GM19035 (cell line): ENCODE measurements around the gene NLE1.
"Not testable (repeated sequence)": the region's sequence is repeated elsewhere in the genome, so short reads cannot be mapped to it uniquely, and the experiment has no call there.

Experiments used
- ATAC-seq: cut with Tn5 transposase; IDR thresholded peaks from one replicate; pipeline ENCODE4 v1.9.1; 2021; ENCODE audit not compliant: unreplicated experiment

The NLE1 gene

GRCh38 chr17:35163886-35164285 is 21.8 kb upstream of the NLE1 start:
- no peak for ATAC-seq

GRCh38 chr17:35162755-35163154 is 20.7 kb upstream of the NLE1 start:
- ATAC-seq = no peak

- no peak for ATAC-seq
These were observed 19.2 kb upstream of the NLE1 start for GRCh38 chr17:35161281-35161761.

- no peak for ATAC-seq
These were observed 18.5 kb upstream of the NLE1 start for GRCh38 chr17:35160354-35161201.

GRCh38 chr17:35159940-35160339 is 17.8 kb upstream of the NLE1 start:
- ATAC-seq = no peak

- no peak for ATAC-seq
These were observed 13.1 kb upstream of the NLE1 start for GRCh38 chr17:35155246-35155645.

- ATAC-seq = no peak
These were observed 12.4 kb upstream of the NLE1 start for GRCh38 chr17:35154196-35155165.

- no peak for ATAC-seq
These were observed 10.5 kb upstream of the NLE1 start for GRCh38 chr17:35152421-35153140.

- ATAC-seq = not testable (repeated sequence)
These were observed 9.0 kb upstream of the NLE1 start for GRCh38 chr17:35151080-35151479.

- ATAC-seq = no peak
These were observed 7.8 kb upstream of the NLE1 start for GRCh38 chr17:35149941-35150340.

- no peak for ATAC-seq
These were observed 6.0 kb upstream of the NLE1 start for GRCh38 chr17:35148144-35148543.

GRCh38 chr17:35147375-35147905 is 5.3 kb upstream of the NLE1 start, which contains the start of gene UNC45B:
Gene UNC45B (plus strand): TSS chr17:35147817. CDS start chr17:35148264, 447 bp downstream.
- ATAC-seq = no peak

- ATAC-seq = no peak
These were observed 4.2 kb upstream of the NLE1 start for GRCh38 chr17:35146214-35146833.

GRCh38 chr17:35144840-35145239 is 2.7 kb upstream of the NLE1 start:
- ATAC-seq = no peak

- ATAC-seq = no peak
These were observed 329 bp upstream of the NLE1 start for GRCh38 chr17:35142467-35142796.

- no peak for ATAC-seq
These were observed 3.9 kb downstream of the NLE1 start for GRCh38 chr17:35138218-35138617.

- no peak for ATAC-seq
These were observed 6.8 kb downstream of the NLE1 start for GRCh38 chr17:35135322-35135721.

GRCh38 chr17:35132816-35133550 is 9.1 kb downstream of the NLE1 start:
- ATAC-seq = no peak

- no peak for ATAC-seq
These were observed 10.0 kb downstream of the NLE1 start for GRCh38 chr17:35132099-35132498.

- ATAC-seq = no peak
These were observed 11.7 kb downstream of the NLE1 start for GRCh38 chr17:35130392-35130791.
